IMR-90 (cell line): ENCODE measurements around the gene TNN. TPM values are rescaled to one million over a fixed set of nuclear protein-coding genes. Genes with fewer than 3 reads are reported as not detected.

Experiments
- ATAC-seq: fragments of 200-7000 bp; cut with Tn5 transposase; 2 replicates; pipeline ENCODE4 v1.9.1; 2020; ENCODE audit warnings: low read depth, mild to moderate bottlenecking, moderate library complexity
- BruUV-seq: library from RNA; stranded (reverse); fragments of 400-500 nt; replicated peaks from 2 replicates; lab custom pipeline; 2021; lab: Mats Ljungman, UMichigan
- CTCF ChIA-PET: fragments of 300-600 bp; formaldehyde crosslinking; extraction: SDS; loops from one replicate; lab custom pipeline; 2021; ENCODE audit warnings: antibody characterized with exemption; lab: Yijun Ruan, JAX
- POLR2A ChIA-PET: fragments of 300-600 bp; sonication (Branson Sonifier 250); formaldehyde crosslinking; loops from one replicate; lab custom pipeline; 2022; ENCODE audit warnings: antibody characterized with exemption; ENCODE audit not compliant: unreplicated experiment; lab: Charles Lee
- DNase-seq: peaks from one replicate; pipeline ENCODE4 v3.0.0; 2013
- H2AFZ ChIP-seq: replicated peaks from 2 replicates; pipeline ENCODE3; 2013; ENCODE audit warnings: low read length, mild to moderate bottlenecking; ENCODE audit not compliant: poor library complexity
- H2AK5ac ChIP-seq: 2 replicates; pipeline ENCODE4 v1.6.1; 2013; ENCODE audit warnings: low read depth, low read length, inconsistent platforms
- H2AK9ac ChIP-seq: replicated peaks from 2 replicates; pipeline ENCODE3; 2013; ENCODE audit warnings: mild to moderate bottlenecking, low read depth, low read length, moderate library complexity; ENCODE audit not compliant: poor library complexity
- H2BK120ac ChIP-seq: 2 replicates; pipeline ENCODE4 v1.6.1; 2013; ENCODE audit warnings: low read depth, low read length, inconsistent platforms
- H2BK15ac ChIP-seq: 3 replicates; pipeline ENCODE4 v1.6.1; 2013; ENCODE audit warnings: low read depth, low read length, inconsistent platforms
- H2BK20ac ChIP-seq: 2 replicates; pipeline ENCODE4 v1.6.1; 2013; ENCODE audit warnings: low read depth, mild to moderate bottlenecking, inconsistent platforms, low read length, moderate library complexity
- H2BK5ac ChIP-seq: 2 replicates; pipeline ENCODE4 v1.6.1; 2013; ENCODE audit warnings: mild to moderate bottlenecking, low read depth, low read length, inconsistent platforms; ENCODE audit not compliant: poor library complexity, severe bottlenecking
- H3K14ac ChIP-seq: replicated peaks from 2 replicates; pipeline ENCODE4 v1.6.1; 2013; ENCODE audit warnings: low read depth, low read length, inconsistent platforms
- H3K18ac ChIP-seq: 2 replicates; pipeline ENCODE4 v1.6.1; 2013; ENCODE audit warnings: low read depth, low read length, control low read depth
- H3K23ac ChIP-seq: 2 replicates; pipeline ENCODE4 v1.6.1; 2013; ENCODE audit warnings: low read depth, low read length, inconsistent platforms
- H3K27ac ChIP-seq: 2 replicates; pipeline ENCODE4 v1.5.1; 2013; ENCODE audit warnings: mild to moderate bottlenecking, control low read depth, low read length; ENCODE audit not compliant: insufficient read depth
- H3K27me3 ChIP-seq: 2 replicates; pipeline ENCODE4 v1.6.1; 2013; ENCODE audit warnings: low read length; ENCODE audit not compliant: control insufficient read depth, insufficient read depth
- H3K36me3 ChIP-seq: 2 replicates; pipeline ENCODE4 v1.6.1; 2013; ENCODE audit warnings: low read length, mixed read lengths; ENCODE audit not compliant: control insufficient read depth, insufficient read depth
- H3K4ac ChIP-seq: 2 replicates; pipeline ENCODE4 v1.6.1; 2013; ENCODE audit warnings: low read depth, low read length, inconsistent platforms
- H3K4me1 ChIP-seq: 2 replicates; pipeline ENCODE4 v1.6.1; 2013; ENCODE audit warnings: low read length, mixed read lengths; ENCODE audit not compliant: control insufficient read depth, insufficient read depth
- H3K4me2 ChIP-seq: 2 replicates; pipeline ENCODE4 v1.6.1; 2013; ENCODE audit warnings: low read depth, mild to moderate bottlenecking, control low read depth, low read length, moderate library complexity
- H3K4me3 ChIP-seq: 2 replicates; pipeline ENCODE4 v1.5.1; 2013; ENCODE audit warnings: low read depth, mild to moderate bottlenecking, control low read depth, low read length, moderate library complexity; ENCODE audit not compliant: insufficient read depth
- H3K56ac ChIP-seq: 2 replicates; pipeline ENCODE4 v1.6.1; 2013; ENCODE audit warnings: low read length, inconsistent platforms; ENCODE audit not compliant: insufficient read depth; ENCODE audit errors: extremely low read depth
- H3K79me1 ChIP-seq, 2 experiments: 2 replicates each; pipeline ENCODE4 v1.6.1; 2013; ENCODE audit warnings: low read length in 2 of 2, inconsistent platforms in 1 of 2, low read depth in 1 of 2
- H3K9ac ChIP-seq: 2 replicates; pipeline ENCODE4 v1.6.1; 2013; ENCODE audit warnings: low read depth, low read length, control low read depth
- H3K9me1 ChIP-seq: 2 replicates; pipeline ENCODE4 v1.6.1; 2013; ENCODE audit warnings: low read length, inconsistent platforms; ENCODE audit not compliant: insufficient read depth
- H3K9me3 ChIP-seq: 2 replicates; pipeline ENCODE4 v1.6.1; 2013; ENCODE audit warnings: low read length; ENCODE audit not compliant: control insufficient read depth, insufficient read depth
- H4K20me1 ChIP-seq: 2 replicates; pipeline ENCODE4 v1.6.1; 2013; ENCODE audit warnings: low read length, inconsistent platforms; ENCODE audit not compliant: insufficient read depth
- H4K5ac ChIP-seq: 2 replicates; pipeline ENCODE4 v1.6.1; 2013; ENCODE audit warnings: mild to moderate bottlenecking, low read depth, low read length, control low read depth
- H4K8ac ChIP-seq, 2 experiments: 2 replicates each; pipeline ENCODE4 v1.6.1; 2013; ENCODE audit warnings: low read depth in 2 of 2, low read length in 2 of 2, control low read depth in 1 of 2, inconsistent platforms in 1 of 2
- H4K91ac ChIP-seq: 2 replicates; pipeline ENCODE4 v1.6.1; 2013; ENCODE audit warnings: low read depth, low read length, inconsistent platforms; ENCODE audit not compliant: insufficient read depth
- RFX5 ChIP-seq: IDR thresholded peaks from 2 replicates; pipeline ENCODE4 v1.8.0; 2012; ENCODE audit warnings: low read depth, mild to moderate bottlenecking, low read length, moderate library complexity
- SMC3 ChIP-seq: fragments of 150-350 bp; IDR thresholded peaks from 2 replicates; pipeline ENCODE4 v1.6.1; 2016; ENCODE audit warnings: low read depth, mild to moderate bottlenecking, antibody characterized with exemption, low read length, moderate library complexity
- WGBS, 2 experiments: methylation state at CpG; one replicate each; pipeline versions ENCODE4 v1.1.5 to v1.1.7; 2013; ENCODE audit warnings: missing lambda C conversion rate in 2 of 2; ENCODE audit not compliant: insufficient read length in 1 of 2; ENCODE audit errors: extremely low coverage in 2 of 2; 5-methylcytosine and 5-hydroxymethylcytosine counted together
- dilution Hi-C: fragments of 300-500 bp; cut with HindIII; formaldehyde crosslinking; loops from one replicate; pipeline ENCODE4 v1.14.3; 2018; ENCODE audit warnings: low sequenced_read_pairs; ENCODE audit not compliant: unreplicated experiment
- in situ Hi-C: fragments of 300-500 bp; cut with MboI; formaldehyde crosslinking; loops from 3 replicates; pipeline ENCODE4 v1.14.3; 2019; ENCODE audit warnings: low sequenced_read_pairs, inconsistent platforms, mixed read lengths
- intact Hi-C: fragments of 100-400 bp; cut with micrococcal nuclease; formaldehyde crosslinking; loops from 2 replicates; pipeline ENCODE4 v1.10.0; 2022
- polyA plus RNA-seq, 3 experiments: library from polyadenylated mRNA; depleted of rRNA; stranded (reverse); fragments of >200 nt; gene quantifications; 2 replicates each; pipeline ENCODE4 v1.2.3, GENCODE V29; 2012; ENCODE audit warnings: low replicate concordance in 1 of 3
- total RNA-seq: library from RNA; depleted of rRNA; stranded (reverse); fragments of >200 nt; gene quantifications from 2 replicates; pipeline ENCODE4 v1.2.3, GENCODE V29; 2012

TNN gene
- total and polyA plus RNA-seq, 2 of the 4 experiments (the other 2 are of a cell fraction) = not detected

GRCh38 chr1:175019524-175019923 lies 48.1 kb upstream of the TNN start:
- Histone ChIP-seq H3K9me1 (0 out of 2 replicates have a peak, but pooled peaks cover 5% of the 10 kb centered on the region), H3K23ac (no peak overlapping the region), H3K4me2 (no peak overlapping the region), H3K27ac (no peak overlapping the region), H4K91ac (no peak overlapping the region), H3K9ac (no peak overlapping the region), H4K5ac (no peak overlapping the region), H3K79me1 (peaks cover 20 to 24% of the 10 kb centered on the region in 2 experiments), H3K56ac (no peak overlapping the region), H4K8ac (no peak overlapping the region), H2BK15ac (no peak overlapping the region), H3K18ac (no peak overlapping the region), H2BK5ac (no peak overlapping the region), H3K4ac (no peak overlapping the region), H2BK120ac (no peak overlapping the region), H4K20me1 (no peaks in the 10 kb centered on the region), H3K4me3 (no peak overlapping the region), H2AFZ (no peak overlapping the region), H3K14ac (no peak overlapping the region), H3K36me3 (peaks cover 11% of the 10 kb centered on the region), H3K27me3 (no peaks in the 10 kb centered on the region), H2AK5ac (no peak overlapping the region), H2BK20ac (no peak overlapping the region), H3K4me1 (peaks cover 11% of the 10 kb centered on the region), H2AK9ac (no peak overlapping the region), H3K9me3 (no peaks in the 10 kb centered on the region)
- TF ChIP-seq RFX5 (no peak), SMC3 (no peak)
- intact Hi-C loops (no loop called here), in situ Hi-C loops (no loop called here), dilution Hi-C loops (no loop called here)
- no TSS peak for BruUV-seq
- ATAC-seq (no peak), DNase-seq (no peak)
- ChIA-PET POLR2A (no interaction called here), CTCF (no interaction called here)
- no CpG with 5 or more reads among the region's 3 CpGs for WGBS, 2 experiments
